ENCODE data around the gene ADGRG3.

Gene ADGRG3

DNA sequence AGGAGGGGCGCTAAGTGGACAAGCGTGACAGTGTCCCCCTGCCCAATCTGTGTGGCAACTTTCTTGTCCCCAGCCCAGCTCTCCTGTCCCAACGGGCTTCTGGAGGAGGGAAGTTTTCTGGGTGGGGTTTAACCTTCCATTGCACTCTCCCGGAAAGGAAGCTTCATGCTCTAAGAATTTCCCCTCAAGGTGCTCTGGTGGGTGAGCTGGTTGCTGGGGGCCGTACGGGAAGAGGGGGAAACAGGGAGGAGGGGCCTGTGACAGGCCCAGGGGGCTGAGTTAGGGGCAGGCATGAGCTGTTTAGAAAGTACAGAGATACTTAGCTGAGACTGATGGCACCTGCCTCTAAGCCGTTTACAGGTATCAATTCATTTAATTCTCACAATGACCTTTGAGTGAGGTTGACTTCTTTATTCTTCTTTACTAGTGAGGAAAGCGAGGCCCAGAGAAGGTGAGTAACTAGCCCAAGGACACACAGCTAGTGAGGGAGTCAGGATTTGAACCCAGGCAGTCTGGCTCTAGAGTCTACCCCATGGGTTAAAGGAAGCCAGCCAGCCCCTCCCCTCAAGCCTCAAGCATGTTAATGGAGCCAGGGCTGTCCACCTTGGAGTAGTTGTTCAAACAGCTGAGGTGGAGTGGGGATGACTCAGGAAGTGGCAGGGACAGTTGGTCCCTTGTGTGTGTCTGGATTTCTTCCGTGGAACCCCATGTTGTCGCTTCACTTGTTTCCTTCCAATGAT lies 20.8 kb upstream of the ADGRG3 start:
- TF ChIP-seq ZFP41 (tag by site-specific recombination; IDR thresholded peaks at IDR 0.05; ENCODE audit: borderline replicate concordance) (no peak), ZNF768 (tag by site-specific recombination; IDR thresholded peaks at IDR 0.05) (no peak), ZNF280D (tag by site-specific recombination; IDR thresholded peaks at IDR 0.05) (no peak), ZNF114 (tag by site-specific recombination; IDR thresholded peaks at IDR 0.05) (no peak), ZNF223 (tag by site-specific recombination; IDR thresholded peaks at IDR 0.05) (no peak), BCL11B (tag by site-specific recombination; IDR thresholded peaks at IDR 0.05; ENCODE audit: low read depth) (no peak), ZNF658 (tag by site-specific recombination; IDR thresholded peaks at IDR 0.05) (no peak), ZNF10 (tag by site-specific recombination; IDR thresholded peaks at IDR 0.05) (no peak), ZNF433 (tag by site-specific recombination; IDR thresholded peaks at IDR 0.05; ENCODE audit: low read depth) (no peak), ZNF354C (tag by site-specific recombination; IDR thresholded peaks at IDR 0.05; ENCODE audit: borderline replicate concordance, low read depth) (no peak), ZNF48 (tag by site-specific recombination; IDR thresholded peaks at IDR 0.05) (no peak), ZNF548 (tag by site-specific recombination; IDR thresholded peaks at IDR 0.05) (no peak), ZNF777 (tag by site-specific recombination; IDR thresholded peaks at IDR 0.05; ENCODE audit: borderline replicate concordance) (no peak), ZNF266 (tag by site-specific recombination; IDR thresholded peaks at IDR 0.05; ENCODE audit: low read depth) (no peak)
- TF ChIP-seq, protein P1, sequence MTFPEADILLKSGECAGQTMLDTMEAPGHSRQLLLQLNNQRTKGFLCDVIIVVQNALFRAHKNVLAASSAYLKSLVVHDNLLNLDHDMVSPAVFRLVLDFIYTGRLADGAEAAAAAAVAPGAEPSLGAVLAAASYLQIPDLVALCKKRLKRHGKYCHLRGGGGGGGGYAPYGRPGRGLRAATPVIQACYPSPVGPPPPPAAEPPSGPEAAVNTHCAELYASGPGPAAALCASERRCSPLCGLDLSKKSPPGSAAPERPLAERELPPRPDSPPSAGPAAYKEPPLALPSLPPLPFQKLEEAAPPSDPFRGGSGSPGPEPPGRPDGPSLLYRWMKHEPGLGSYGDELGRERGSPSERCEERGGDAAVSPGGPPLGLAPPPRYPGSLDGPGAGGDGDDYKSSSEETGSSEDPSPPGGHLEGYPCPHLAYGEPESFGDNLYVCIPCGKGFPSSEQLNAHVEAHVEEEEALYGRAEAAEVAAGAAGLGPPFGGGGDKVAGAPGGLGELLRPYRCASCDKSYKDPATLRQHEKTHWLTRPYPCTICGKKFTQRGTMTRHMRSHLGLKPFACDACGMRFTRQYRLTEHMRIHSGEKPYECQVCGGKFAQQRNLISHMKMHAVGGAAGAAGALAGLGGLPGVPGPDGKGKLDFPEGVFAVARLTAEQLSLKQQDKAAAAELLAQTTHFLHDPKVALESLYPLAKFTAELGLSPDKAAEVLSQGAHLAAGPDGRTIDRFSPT (tag by site-specific recombination; IDR thresholded peaks at IDR 0.05) = no peak
- Histone ChIP-seq H3K4me1 (ENCODE audit: control insufficient read depth, insufficient read depth, low read length) (no peaks in the 10 kb centered on the region), H3K36me3 (ENCODE audit: control insufficient read depth in 2 of 2, insufficient read depth in 1 of 2, low read length in 2 of 2) (no peaks in the 10 kb centered on the region), H3K4me3 (ENCODE audit: low read depth, low read length) (no peak overlapping the region), H3K9me3 (ENCODE audit: control insufficient read depth, insufficient read depth, low read depth, low read length) (no peaks in the 10 kb centered on the region), H3K27ac (ENCODE audit: extremely low read depth, low read depth, low read length) (no peak overlapping the region)
- ChIA-PET POLR2A (interaction anchor here (1.0 kb wide), 1 partner anchor 36 kb away, joined by 3 read pairs; no protein-coding TSS in a partner anchor), CTCF (interaction anchor here (0.5 to 5.9 kb wide), 13 partner anchors 11 to 839 kb away, joined by 3 to 87 read pairs (median 17); partner anchors contain the start of gene ADGRG1)

DNA sequence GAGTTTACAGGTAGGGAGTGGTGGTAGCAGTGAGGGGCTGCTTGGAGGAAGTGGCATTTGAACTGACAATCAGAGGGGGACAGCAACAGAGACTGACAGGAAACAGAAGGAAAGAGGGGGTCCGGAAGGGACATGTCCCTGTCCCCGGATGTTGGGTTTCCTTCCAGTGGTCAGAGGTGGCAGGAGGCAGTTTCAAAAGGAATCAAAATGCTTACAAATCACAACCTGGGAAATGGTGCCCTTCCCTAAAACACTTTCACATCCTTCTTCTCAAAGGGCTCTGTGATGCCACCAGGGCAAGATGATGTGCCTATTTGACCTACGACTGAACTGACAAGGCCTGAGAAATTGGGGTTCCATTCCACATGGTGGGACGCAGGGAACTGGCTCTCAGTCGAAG lies 20.0 kb upstream of the ADGRG3 start:
- POLR2A ChIA-PET = interaction anchor here (1.0 kb wide), 1 partner anchor 37 kb away, joined by 3 read pairs; no protein-coding TSS in a partner anchor
- no peak overlapping the region for H3K27ac ChIP-seq (ENCODE audit: extremely low read depth, low read depth, low read length)

More for the DNA sequence above, 20.0 kb upstream of the ADGRG3 start:
- Histone ChIP-seq H3K36me3 (ENCODE audit: control insufficient read depth in 2 of 2, insufficient read depth in 1 of 2, low read length in 2 of 2) (no peaks in the 10 kb centered on the region), H3K4me1 (ENCODE audit: control insufficient read depth, insufficient read depth, low read length) (no peaks in the 10 kb centered on the region), H3K4me3 (ENCODE audit: low read depth, low read length) (no peak overlapping the region), H3K9me3 (ENCODE audit: control insufficient read depth, insufficient read depth, low read depth, low read length) (no peaks in the 10 kb centered on the region)
- CTCF ChIA-PET = interaction anchor here (0.7 to 5.9 kb wide), 24 partner anchors 12 to 244 kb away, joined by 3 to 87 read pairs (median 5); partner anchors contain the start of genes ADGRG1 and ADGRG3
- no peak for TF ChIP-seq ZNF837 (tag by site-specific recombination; IDR thresholded peaks at IDR 0.05)
- TF ChIP-seq ZNF776 (tag by site-specific recombination; IDR thresholded peaks at IDR 0.05; ENCODE audit: borderline replicate concordance) = no peak
- no peak for TF ChIP-seq ZBTB26 (tag by site-specific recombination; optimal IDR thresholded peaks at IDR 0.05)
- TF ChIP-seq, protein P2, sequence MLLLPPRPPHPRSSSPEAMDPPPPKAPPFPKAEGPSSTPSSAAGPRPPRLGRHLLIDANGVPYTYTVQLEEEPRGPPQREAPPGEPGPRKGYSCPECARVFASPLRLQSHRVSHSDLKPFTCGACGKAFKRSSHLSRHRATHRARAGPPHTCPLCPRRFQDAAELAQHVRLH (tag by site-specific recombination; IDR thresholded peaks at IDR 0.05) = no peak
- no peak for TF ChIP-seq ZFP69B (tag by site-specific recombination; IDR thresholded peaks at IDR 0.05)
